ENCODE measurements around the gene HES4.
A peak's percentile ranks its signal among the peaks of the same experiment; 100 is the strongest.

HES4 gene

DNA sequence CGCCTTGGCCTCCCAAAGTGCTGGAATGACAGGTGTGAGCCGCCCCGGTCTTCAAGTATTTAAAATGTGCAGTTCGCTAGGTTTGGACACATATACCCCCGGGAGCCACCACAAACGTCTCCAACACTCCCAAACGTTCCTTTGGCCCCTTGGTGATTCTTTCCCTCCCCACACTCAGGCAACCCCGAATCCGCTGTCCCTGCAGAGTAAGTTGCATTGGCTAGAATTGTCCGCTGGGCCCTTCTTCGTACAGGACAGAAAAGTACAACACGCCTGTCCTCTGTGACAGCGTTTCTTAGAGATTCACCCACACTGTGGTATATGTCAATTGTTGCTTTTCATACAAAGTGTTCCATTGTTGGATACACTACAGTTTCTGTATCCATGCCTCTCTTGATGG is 14.8 kb downstream of the HES4 start:
- no peak for DNase-seq (ENCODE audit: low spot score)
- CTCF ChIA-PET, result interaction anchor here (0.6 to 6.0 kb wide), 10 partner anchors 9 to 306 kb away, joined by 3 to 50 read pairs (median 6); no protein-coding TSS in a partner anchor
- POLR2A ChIA-PET (ENCODE audit: low non-redundant PET), result no interaction called here
- H3K27ac ChIP-seq, result no peak overlapping the region
- TF ChIP-seq, protein P1, sequence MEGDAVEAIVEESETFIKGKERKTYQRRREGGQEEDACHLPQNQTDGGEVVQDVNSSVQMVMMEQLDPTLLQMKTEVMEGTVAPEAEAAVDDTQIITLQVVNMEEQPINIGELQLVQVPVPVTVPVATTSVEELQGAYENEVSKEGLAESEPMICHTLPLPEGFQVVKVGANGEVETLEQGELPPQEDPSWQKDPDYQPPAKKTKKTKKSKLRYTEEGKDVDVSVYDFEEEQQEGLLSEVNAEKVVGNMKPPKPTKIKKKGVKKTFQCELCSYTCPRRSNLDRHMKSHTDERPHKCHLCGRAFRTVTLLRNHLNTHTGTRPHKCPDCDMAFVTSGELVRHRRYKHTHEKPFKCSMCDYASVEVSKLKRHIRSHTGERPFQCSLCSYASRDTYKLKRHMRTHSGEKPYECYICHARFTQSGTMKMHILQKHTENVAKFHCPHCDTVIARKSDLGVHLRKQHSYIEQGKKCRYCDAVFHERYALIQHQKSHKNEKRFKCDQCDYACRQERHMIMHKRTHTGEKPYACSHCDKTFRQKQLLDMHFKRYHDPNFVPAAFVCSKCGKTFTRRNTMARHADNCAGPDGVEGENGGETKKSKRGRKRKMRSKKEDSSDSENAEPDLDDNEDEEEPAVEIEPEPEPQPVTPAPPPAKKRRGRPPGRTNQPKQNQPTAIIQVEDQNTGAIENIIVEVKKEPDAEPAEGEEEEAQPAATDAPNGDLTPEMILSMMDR (conservative IDR thresholded peaks at IDR 0.05; ENCODE audit: low read depth), result no peak

DNA sequence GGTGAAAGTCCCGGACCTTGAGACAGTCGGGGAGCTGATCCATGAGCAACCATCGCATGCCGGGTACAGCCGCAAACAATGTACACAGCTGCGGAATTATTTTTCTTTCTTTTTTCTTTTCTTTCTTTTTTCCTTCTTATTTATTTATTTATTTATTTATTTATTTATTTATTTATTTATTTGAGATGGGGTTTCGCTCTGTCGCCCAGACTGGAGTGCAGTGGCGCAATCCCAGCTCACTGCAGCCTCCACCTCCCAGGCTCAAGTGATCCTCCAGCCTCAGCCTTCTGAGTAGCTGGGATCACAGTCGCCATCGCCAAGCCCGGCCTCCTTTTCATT is 15.5 kb downstream of the HES4 start:
- CTCF ChIA-PET, result interaction anchor here (0.6 to 6.0 kb wide), 19 partner anchors 8 to 388 kb away, joined by 3 to 50 read pairs (median 3); no protein-coding TSS in a partner anchor
- TF ChIP-seq, protein P1 (conservative IDR thresholded peaks at IDR 0.05; ENCODE audit: low read depth), result peak; percentile 64
- DNase-seq (ENCODE audit: low spot score), result no peak
- H3K27ac ChIP-seq, result no peak overlapping the region
- POLR2A ChIA-PET (ENCODE audit: low non-redundant PET), result no interaction called here

DNA sequence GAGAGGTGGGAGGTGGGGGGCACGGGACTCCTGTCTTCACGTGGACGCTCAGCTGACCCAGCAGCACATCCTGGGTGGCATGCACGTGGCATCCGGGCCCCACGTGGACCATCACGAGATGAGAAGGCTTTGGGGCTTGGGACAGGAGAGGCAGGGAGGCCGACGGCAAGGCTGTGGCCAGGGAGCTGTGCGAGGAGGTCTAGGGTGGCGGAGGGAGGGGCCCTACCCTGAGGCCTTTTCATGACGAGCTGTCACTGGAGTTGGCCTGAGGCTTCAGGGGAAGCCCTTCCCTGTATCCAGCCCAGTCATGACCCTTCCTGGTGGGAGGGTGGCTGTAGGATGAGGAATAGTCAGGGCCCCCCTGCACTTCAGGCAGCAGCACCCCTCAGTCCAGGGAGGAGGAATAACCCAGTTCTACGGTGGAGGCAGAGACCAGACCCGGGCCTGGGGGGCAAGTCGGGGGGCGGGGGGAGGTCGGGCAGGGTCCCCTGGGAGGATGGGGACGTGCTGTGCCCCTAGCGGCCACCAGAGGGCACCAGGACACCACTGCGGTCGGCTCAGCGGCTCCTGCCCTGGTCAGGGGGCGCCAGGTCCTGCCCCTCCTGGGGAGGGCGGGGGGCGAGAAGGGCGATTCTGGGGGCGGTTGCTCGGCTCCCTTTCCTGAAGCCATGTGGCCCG is 16.0 kb downstream of the HES4 start:
- peak; percentile 52 for DNase-seq (ENCODE audit: low spot score)
- ChIA-PET CTCF (interaction anchor here (0.6 to 6.0 kb wide), 19 partner anchors 8 to 388 kb away, joined by 3 to 50 read pairs (median 4); partner anchors contain the start of gene PLEKHN1), POLR2A (ENCODE audit: low non-redundant PET) (no interaction called here)
- TF ChIP-seq, protein P1 (conservative IDR thresholded peaks at IDR 0.05; ENCODE audit: low read depth), result peak; percentile 93
- peak overlapping the region; percentile 7; the same call in 1 of the 2 replicates for H3K27ac ChIP-seq

DNA sequence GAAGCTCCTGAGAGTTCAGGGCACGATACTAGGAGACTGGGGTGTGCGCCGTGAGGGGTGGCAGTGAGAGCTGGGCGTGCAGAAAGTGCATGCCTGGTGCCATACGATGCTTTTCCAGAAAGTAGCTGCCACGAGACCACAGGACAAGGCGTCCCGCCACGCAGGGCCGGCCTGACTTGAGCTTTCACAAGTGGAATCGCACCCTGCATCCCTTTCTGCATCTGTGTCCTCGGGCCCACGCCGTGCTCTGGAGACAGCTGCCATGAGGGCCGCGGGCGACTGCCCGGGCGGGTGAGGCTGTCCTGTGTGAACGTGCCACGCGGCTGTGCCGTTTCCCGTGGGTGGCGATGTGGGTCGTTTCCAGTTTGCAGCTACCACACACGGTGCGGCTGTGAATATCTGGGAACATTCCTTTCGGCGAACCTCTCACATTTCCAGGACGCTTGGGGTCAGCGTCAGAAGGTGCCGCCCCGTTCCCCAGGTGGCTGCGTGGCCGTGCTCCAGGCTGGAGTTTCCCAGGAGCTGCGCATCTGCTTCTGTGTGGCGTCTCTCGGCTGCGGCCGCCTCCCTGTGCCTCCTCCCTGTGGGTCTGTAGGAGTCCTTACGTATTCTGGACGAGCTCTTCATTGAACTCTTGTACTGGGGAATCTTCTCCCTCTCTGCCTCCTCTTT is 17.0 kb downstream of the HES4 start:
- POLR2A ChIA-PET (ENCODE audit: low non-redundant PET), result no interaction called here
- TF ChIP-seq, protein P1 (conservative IDR thresholded peaks at IDR 0.05; ENCODE audit: low read depth), result no peak
- CTCF ChIA-PET, result interaction anchor here (0.5 to 6.0 kb wide), 7 partner anchors 12 to 91 kb away, joined by 3 to 50 read pairs (median 5); partner anchors contain the start of genes PLEKHN1 and RNF223
- peak overlapping the region; percentile 7; the same call in 1 of the 2 replicates for H3K27ac ChIP-seq
- DNase-seq (ENCODE audit: low spot score), result no peak

DNA sequence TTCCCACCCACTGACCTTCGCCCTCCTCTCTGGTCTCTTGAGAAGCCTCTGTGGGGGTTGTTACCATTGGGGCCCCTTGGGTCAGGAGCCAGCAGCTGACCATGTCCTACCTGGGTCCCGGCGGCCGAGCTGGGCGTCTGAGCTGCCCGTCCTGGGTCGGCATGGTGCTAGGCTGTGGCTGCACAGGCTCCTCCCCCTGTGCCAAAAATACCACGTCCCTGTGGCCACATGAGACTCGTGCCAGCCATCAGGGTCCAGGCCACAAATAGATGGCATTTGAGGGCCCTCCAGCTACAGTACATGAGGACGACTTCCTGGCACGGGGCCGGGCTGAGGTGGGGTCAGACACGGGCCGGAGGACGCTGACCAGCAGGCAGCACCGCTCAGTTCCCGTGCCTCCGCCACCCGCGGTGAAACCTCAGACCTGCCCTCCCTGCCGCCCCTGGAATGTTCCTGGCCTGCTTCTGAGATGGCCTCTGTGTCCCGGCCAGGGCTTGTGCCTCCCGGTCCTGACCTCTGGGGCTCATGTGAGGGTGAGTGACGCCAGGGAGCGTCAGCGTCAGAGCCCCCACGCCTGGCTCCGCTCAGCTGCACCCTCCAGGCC is 17.8 kb downstream of the HES4 start, which contains the start of gene PERM1:
TSS of gene PERM1 (minus strand) at position 139 of the 604 bp plus-strand sequence. CDS start 1,064 bp downstream, outside the sequence.
- no peak for DNase-seq (ENCODE audit: low spot score)
- TF ChIP-seq, protein P1 (conservative IDR thresholded peaks at IDR 0.05; ENCODE audit: low read depth), result no peak
- CTCF ChIA-PET, result interaction anchor here (0.5 to 6.0 kb wide), 6 partner anchors 20 to 182 kb away, joined by 3 to 50 read pairs (median 5); no protein-coding TSS in a partner anchor
- POLR2A ChIA-PET (ENCODE audit: low non-redundant PET), result no interaction called here
- H3K27ac ChIP-seq, result peak within 1 kb of the TSS; percentile 7; the same call in 1 of the 2 replicates

DNA sequence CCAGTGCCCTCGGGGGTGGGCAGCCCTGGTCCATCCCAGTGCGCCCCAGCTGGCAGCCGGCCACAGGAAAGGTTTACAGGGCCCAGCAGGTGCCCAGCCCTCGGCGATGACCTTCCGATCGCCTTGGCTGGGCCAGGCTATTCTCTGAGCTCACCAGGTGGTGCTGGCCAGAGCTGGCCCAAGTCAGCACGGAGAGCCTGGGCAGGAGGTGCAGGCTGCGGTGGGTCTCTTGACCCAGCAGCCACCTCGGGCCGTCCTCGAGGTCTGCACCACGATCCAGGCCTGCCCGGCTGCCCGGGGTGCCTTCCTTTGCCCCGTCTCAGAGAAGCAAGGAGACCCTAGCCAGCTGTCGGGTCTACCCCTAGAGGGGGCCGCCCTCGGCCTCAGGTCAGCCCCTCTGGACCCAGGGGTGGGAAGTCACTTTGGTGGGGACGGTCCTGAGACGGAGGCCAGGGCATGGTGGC is 18.4 kb downstream of the HES4 start:
- CTCF ChIA-PET, result interaction anchor here (0.7 to 6.0 kb wide), 5 partner anchors 21 to 108 kb away, joined by 3 to 50 read pairs (median 5); no protein-coding TSS in a partner anchor
- no peak for DNase-seq (ENCODE audit: low spot score)
- POLR2A ChIA-PET (ENCODE audit: low non-redundant PET), result interaction anchor here (1.3 kb wide), 1 partner anchor 14 kb away, joined by 5 read pairs; no protein-coding TSS in a partner anchor
- TF ChIP-seq, protein P1 (conservative IDR thresholded peaks at IDR 0.05; ENCODE audit: low read depth), result no peak
- no peak overlapping the region for H3K27ac ChIP-seq
